HG03457 (cell line): ENCODE results near the gene CUEDC1.

Experiments used
- ATAC-seq: cut with Tn5 transposase; IDR thresholded peaks from one replicate; pipeline ENCODE4 v1.9.1; 2021; ENCODE audit warnings: moderate number of reproducible peaks; ENCODE audit not compliant: unreplicated experiment

Gene CUEDC1

DNA sequence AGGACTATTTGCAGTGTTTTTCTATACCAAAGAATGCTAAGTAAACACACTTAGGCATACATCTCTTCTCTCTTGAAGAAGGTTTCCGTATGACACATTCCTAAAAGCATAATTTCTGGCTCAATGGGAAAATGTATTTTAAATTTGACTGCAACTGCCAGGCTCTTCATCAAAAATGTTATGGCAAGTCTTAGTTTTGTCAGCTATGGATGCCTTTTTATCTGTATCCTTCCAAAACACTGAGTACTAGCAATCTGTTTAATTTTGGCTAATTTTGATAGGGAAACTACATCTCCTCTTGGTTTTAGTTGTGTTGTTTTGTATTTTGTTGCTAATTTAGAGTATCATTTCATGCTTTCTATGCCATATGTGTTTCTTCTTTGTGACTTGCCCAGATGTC is 140.8 kb downstream of the CUEDC1 start:
- no peak for ATAC-seq

DNA sequence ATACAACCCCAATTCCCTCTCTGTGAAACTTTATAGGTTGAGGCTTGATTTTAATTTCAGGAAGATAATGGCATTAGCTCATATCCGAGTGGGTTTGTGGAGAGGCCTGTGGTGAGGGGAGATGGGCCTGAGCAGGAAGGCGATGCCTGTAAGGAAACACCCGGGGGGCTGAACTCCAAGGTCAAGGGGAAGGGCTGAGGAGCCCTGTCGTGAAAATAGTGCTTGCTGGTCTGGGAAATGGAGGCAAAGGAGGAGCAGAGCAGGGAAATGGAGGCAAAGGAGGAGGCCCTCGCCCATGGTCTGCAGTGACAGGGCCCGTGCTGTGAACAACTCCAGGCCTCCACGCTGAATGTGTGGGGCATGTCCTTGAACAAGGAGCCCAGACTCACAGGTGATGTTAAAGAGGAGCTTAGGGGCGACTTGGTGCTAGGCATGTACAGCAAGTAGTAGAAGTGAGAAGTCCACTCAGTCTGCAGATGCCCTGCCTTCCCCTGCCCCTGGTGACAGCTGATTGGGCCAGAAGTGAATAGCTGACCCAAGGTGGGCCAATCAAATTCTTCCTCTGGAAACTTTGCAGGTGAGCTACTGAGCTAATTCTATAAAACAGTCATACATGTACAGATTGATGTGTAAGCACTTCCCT is 143.5 kb downstream of the CUEDC1 start:
- ATAC-seq: no peak
